CD14-positive monocyte (primary cell): ENCODE measurements around the gene PRCP. TPM values are rescaled to one million over a fixed set of nuclear protein-coding genes. Genes with fewer than 3 reads are reported as not detected.
"Not testable (repeated sequence)": the region's sequence is repeated elsewhere in the genome, so short reads cannot be mapped to it uniquely, and the experiment has no call there.

Source experiments
- DNase-seq, 3 donors: peaks; one replicate each; pipeline ENCODE4 v3.0.0-alpha.2; 2011 to 2022
- H2AFZ ChIP-seq: 2 replicates; pipeline ENCODE4 v1.6.0; 2012; ENCODE audit warnings: mild to moderate bottlenecking, low read depth, low read length, inconsistent platforms; ENCODE audit not compliant: insufficient read depth, poor library complexity, severe bottlenecking
- H3K27ac ChIP-seq, 2 donors: 1 replicate in 1 of 2; 2 replicates in 1 of 2; pipeline ENCODE4 v1.5.1; 2012 to 2013; ENCODE audit warnings: low read length in 2 of 2, control low read depth in 1 of 2, inconsistent platforms in 1 of 2, low read depth in 1 of 2, mild to moderate bottlenecking in 1 of 2
- H3K27me3 ChIP-seq, 2 donors: one replicate each; pipeline versions ENCODE4 v1.6.0 to v1.6.1; 2011 to 2013; ENCODE audit warnings: low read length in 2 of 2; ENCODE audit not compliant: control insufficient read depth in 2 of 2, insufficient read depth in 2 of 2
- H3K36me3 ChIP-seq, 2 donors: replicated peaks in 1 of 2; 1 replicate in 1 of 2; 2 replicates in 1 of 2; pipeline versions ENCODE4 v1.5.1 to v1.6.1; 2012 to 2013; ENCODE audit warnings: low read length in 2 of 2, control low read depth in 1 of 2, inconsistent platforms in 1 of 2, mild to moderate bottlenecking in 1 of 2; ENCODE audit not compliant: insufficient read depth in 2 of 2, control insufficient read depth in 1 of 2
- H3K4me1 ChIP-seq, 2 donors: 1 replicate in 1 of 2; 2 replicates in 1 of 2; pipeline versions ENCODE4 v1.5.1 to v1.6.1; 2012 to 2013; ENCODE audit warnings: low read length in 2 of 2, control low read depth in 1 of 2, inconsistent platforms in 1 of 2, mild to moderate bottlenecking in 1 of 2, moderate library complexity in 1 of 2; ENCODE audit not compliant: insufficient read depth in 2 of 2, control insufficient read depth in 1 of 2
- H3K4me2 ChIP-seq: replicated peaks from 2 replicates; pipeline ENCODE3; 2012; ENCODE audit warnings: low read length, moderate library complexity, mild to moderate bottlenecking; ENCODE audit not compliant: poor library complexity, severe bottlenecking; ENCODE audit errors: extremely low read depth
- H3K4me3 ChIP-seq, 3 experiments: fragments of 200-600 bp in 1 of 3; sonication (generic) in 1 of 3; replicated peaks in 1 of 3; 1 replicate in 2 of 3; 2 replicates in 1 of 3; pipeline ENCODE4 v1.5.1; 2011 to 2013; ENCODE audit warnings: low read length in 3 of 3, mild to moderate bottlenecking in 3 of 3, control low read depth in 2 of 3, low read depth in 2 of 3, inconsistent platforms in 1 of 3, moderate library complexity in 1 of 3
- H3K79me2 ChIP-seq: 2 replicates; pipeline ENCODE4 v1.6.0; 2012; ENCODE audit warnings: mild to moderate bottlenecking, control low read depth, inconsistent platforms, low read length, moderate library complexity; ENCODE audit not compliant: insufficient read depth
- H3K9ac ChIP-seq: 2 replicates; pipeline ENCODE4 v1.6.0; 2017; ENCODE audit warnings: low read length, mild to moderate bottlenecking; ENCODE audit not compliant: insufficient read depth, poor library complexity, severe bottlenecking
- H3K9me3 ChIP-seq, 2 donors: replicated peaks in 1 of 2; 1 replicate in 1 of 2; 2 replicates in 1 of 2; pipeline versions ENCODE4 v1.5.1 to v1.6.1; 2012 to 2013; ENCODE audit warnings: low read length in 2 of 2, control low read depth in 1 of 2; ENCODE audit not compliant: control insufficient read depth in 1 of 2, insufficient read depth in 1 of 2
- H4K20me1 ChIP-seq: 2 replicates; pipeline ENCODE4 v1.6.0; 2012; ENCODE audit warnings: mild to moderate bottlenecking, low read length, control low read depth, moderate library complexity; ENCODE audit not compliant: insufficient read depth
- H3K27ac Mint-ChIP-seq, 7 donors: one replicate each; pipeline ENCODE4 v1.8.0; 2020; ENCODE audit warnings: mild to moderate bottlenecking in 7 of 7, mixed read lengths in 7 of 7, moderate library complexity in 6 of 7, inconsistent platforms in 2 of 7
- H3K27me3 Mint-ChIP-seq, 3 donors: one replicate each; pipeline ENCODE4 v1.8.0; 2021 to 2022; ENCODE audit warnings: low read depth in 3 of 3, mild to moderate bottlenecking in 3 of 3, mixed read lengths in 3 of 3, moderate library complexity in 3 of 3, inconsistent platforms in 1 of 3
- H3K36me3 Mint-ChIP-seq, 2 donors: one replicate each; pipeline ENCODE4 v1.8.0; 2020; ENCODE audit warnings: mixed read lengths in 2 of 2, inconsistent platforms in 1 of 2, mild to moderate bottlenecking in 1 of 2
- H3K4me1 Mint-ChIP-seq: one replicate; pipeline ENCODE4 v1.8.0; 2020; ENCODE audit warnings: mild to moderate bottlenecking, mixed read lengths
- H3K4me3 Mint-ChIP-seq, 2 donors: one replicate each; pipeline ENCODE4 v1.8.0; 2020; ENCODE audit warnings: mild to moderate bottlenecking in 2 of 2, mixed read lengths in 2 of 2, moderate library complexity in 1 of 2
- H3K9me3 Mint-ChIP-seq, 7 donors: one replicate each; pipeline ENCODE4 v1.8.0; 2020 to 2022; ENCODE audit warnings: mixed read lengths in 7 of 7, mild to moderate bottlenecking in 6 of 7, moderate library complexity in 6 of 7, inconsistent platforms in 2 of 7
- WGBS: methylation state at CpG from one replicate; pipeline ENCODE4 v1.1.5; 2013; ENCODE audit warnings: missing lambda C conversion rate; ENCODE audit not compliant: insufficient coverage; 5-methylcytosine and 5-hydroxymethylcytosine counted together
- intact Hi-C, 2 donors: fragments of 100-400 bp; cut with micrococcal nuclease; formaldehyde crosslinking; loops; one replicate each; pipeline versions ENCODE4 v1.15.0 to v1.15.1; 2023
- polyA plus RNA-seq, 3 donors: library from polyadenylated mRNA; depleted of rRNA in 1 of 3; unstranded in 2 of 3; stranded (reverse) in 1 of 3; fragments of 300-500 nt in 2 of 3; fragments of >200 nt in 1 of 3; fragmentation: Illumina TruSeq in 2 of 3; gene quantifications; 1 replicate in 2 of 3; 2 replicates in 1 of 3; pipeline ENCODE4 v1.2.3, GENCODE V29; 2012 to 2021

PRCP gene
- polyA plus RNA-seq, 3 donors, result 68.0 to 228 (median 186) TPM

DNA sequence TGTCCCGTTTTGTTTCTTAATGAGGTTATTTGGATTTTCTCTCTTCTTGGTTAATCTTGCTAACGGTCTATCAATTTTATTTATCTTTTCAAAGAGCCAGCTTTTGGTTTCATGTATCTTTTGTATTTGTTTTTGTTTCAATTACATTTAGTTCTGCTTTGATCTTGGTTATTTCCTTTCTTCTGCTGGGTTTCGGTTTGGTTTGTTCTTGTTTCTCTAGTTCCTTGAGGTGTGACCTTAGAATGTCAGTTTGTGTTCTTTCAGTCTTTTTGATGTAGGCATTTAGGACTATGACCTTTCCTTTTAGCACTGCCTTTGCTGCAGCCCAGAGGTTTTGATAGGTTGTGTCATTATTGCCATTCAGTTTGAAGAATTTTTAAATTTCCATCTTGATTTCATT lies 20.0 kb upstream of the PRCP start:
- Mint-ChIP-seq H3K27ac (peak overlapping the region in 6 of 7 donors; percentile 18 to 89 (median 76)), H3K4me1 (peaks cover 11% of the 10 kb centered on the region), H3K36me3 (peaks cover 73 to 85% of the 10 kb centered on the region in 2 donors), H3K4me3 (peak overlapping the region in 1 of 2 donors; percentile 58)
- H4K20me1 ChIP-seq, H3K9me3 Mint-ChIP-seq, H3K4me2 ChIP-seq, H3K4me3 ChIP-seq, H3K27me3 ChIP-seq, intact Hi-C loops, DNase-seq, H3K4me1 ChIP-seq, H3K79me2 ChIP-seq, H2AFZ ChIP-seq, H3K9me3 ChIP-seq, H3K27me3 Mint-ChIP-seq: not testable (repeated sequence)
- Histone ChIP-seq H3K9ac (peak overlapping the region; percentile 4), H3K27ac (peak overlapping the region in 1 of 2 donors; percentile 58), H3K36me3 (peaks cover 37 to 90% of the 10 kb centered on the region in 2 donors)
- WGBS, result 60% methylated on average over 1 of the region's 3 CpGs

DNA sequence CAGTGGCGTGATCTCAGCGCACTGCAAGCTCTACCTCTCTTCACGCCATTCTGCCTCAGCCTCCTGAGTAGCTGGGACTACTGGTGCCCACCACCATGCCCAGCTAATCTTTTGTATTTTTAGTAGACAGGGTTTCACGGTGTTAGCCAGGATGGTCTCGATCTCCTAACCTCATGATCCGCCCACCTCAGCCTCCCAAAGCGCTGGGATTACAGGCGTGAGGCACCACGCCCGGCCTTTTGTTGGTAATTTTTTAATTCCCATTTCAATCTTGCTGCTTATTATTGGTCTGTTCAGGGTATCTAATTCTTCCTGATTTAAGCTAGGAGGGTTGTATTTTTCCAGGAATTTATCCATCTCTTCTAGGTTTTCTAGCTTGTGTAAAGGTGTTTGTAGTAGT lies 19.6 kb upstream of the PRCP start:
- H3K27ac ChIP-seq, result peak overlapping the region in 1 of 2 donors; percentile 58
- WGBS, result no CpG with 5 or more reads among the region's 10 CpGs

More for the DNA sequence above, 19.6 kb upstream of the PRCP start:
- not testable (repeated sequence) for H3K9me3 Mint-ChIP-seq, H3K79me2 ChIP-seq, H4K20me1 ChIP-seq, H3K9ac ChIP-seq, H2AFZ ChIP-seq, H3K27me3 ChIP-seq, H3K4me3 ChIP-seq, H3K4me1 ChIP-seq, H3K27me3 Mint-ChIP-seq, H3K4me2 ChIP-seq, H3K9me3 ChIP-seq, DNase-seq
- peaks cover 40 to 90% of the 10 kb centered on the region in 2 donors for H3K36me3 ChIP-seq
- intact Hi-C loops, result loop anchor here in 1 of 2 donors (10.0 kb wide), 1 partner anchor 145 kb away; no protein-coding TSS in a partner anchor
- Mint-ChIP-seq H3K27ac (peak overlapping the region in 6 of 7 donors; percentile 18 to 89 (median 76)), H3K36me3 (peaks cover 74 to 85% of the 10 kb centered on the region in 2 donors), H3K4me1 (peaks cover 11% of the 10 kb centered on the region), H3K4me3 (peak overlapping the region in 1 of 2 donors; percentile 58)
